Spleen (tissue), 11 donors: ENCODE data around the gene SMARCE1. TPM values are rescaled to one million over a fixed set of nuclear protein-coding genes. Genes with fewer than 3 reads are reported as not detected.
A peak's percentile ranks its signal among the peaks of the same experiment; 100 is the strongest.

ENCODE experiments used
- DNase-seq: peaks from one replicate; pipeline ENCODE4 v3.0.0-alpha.2; 2020
- H3K27ac ChIP-seq, 8 donors: fragments of 200-600 bp; sonication (generic) in 7 of 8; 1 replicate in 4 of 8; 2 replicates in 4 of 8; pipeline versions ENCODE4 v1.5.0 to v1.8.0; 2016 to 2021; ENCODE audit warnings: inconsistent platforms in 4 of 8, mild to moderate bottlenecking in 4 of 8, moderate library complexity in 1 of 8
- H3K27me3 ChIP-seq, 7 donors: fragments of 200-600 bp; sonication (generic) in 6 of 7; replicated peaks in 1 of 7; 1 replicate in 4 of 7; 2 replicates in 3 of 7; pipeline versions ENCODE4 v1.5.0 to v1.8.0; 2016 to 2021; ENCODE audit warnings: inconsistent platforms in 3 of 7, mild to moderate bottlenecking in 1 of 7
- H3K36me3 ChIP-seq, 6 donors: fragments of 200-600 bp; sonication (generic) in 5 of 6; 1 replicate in 4 of 6; 2 replicates in 2 of 6; pipeline versions ENCODE4 v1.5.0 to v1.8.0; 2016 to 2021; ENCODE audit warnings: inconsistent platforms in 2 of 6
- H3K4me1 ChIP-seq, 6 donors: fragments of 200-600 bp; sonication (generic) in 5 of 6; 1 replicate in 3 of 6; 2 replicates in 3 of 6; pipeline versions ENCODE4 v1.5.0 to v1.8.0; 2016 to 2021; ENCODE audit warnings: inconsistent platforms in 3 of 6
- H3K4me3 ChIP-seq, 8 donors: fragments of 200-600 bp; sonication (generic) in 7 of 8; 1 replicate in 4 of 8; 2 replicates in 4 of 8; pipeline versions ENCODE4 v1.5.0 to v1.8.0; 2016 to 2021; ENCODE audit warnings: inconsistent platforms in 4 of 8, mild to moderate bottlenecking in 4 of 8, moderate library complexity in 2 of 8
- H3K9me3 ChIP-seq, 8 donors: fragments of 200-600 bp; sonication (generic) in 7 of 8; 1 replicate in 4 of 8; 2 replicates in 4 of 8; pipeline versions ENCODE4 v1.5.0 to v1.8.0; 2016 to 2021; ENCODE audit warnings: inconsistent platforms in 4 of 8
- POLR2A ChIP-seq, 3 donors: fragments of 450-650 bp; IDR thresholded peaks; one replicate each; pipeline ENCODE4 v1.5.1; 2017; ENCODE audit warnings: antibody characterized with exemption in 3 of 3, mild to moderate bottlenecking in 1 of 3
- POLR2AphosphoS5 ChIP-seq, 3 donors: sonication (generic); formaldehyde crosslinking; IDR thresholded peaks; one replicate each; pipeline ENCODE4 v1.5.1; 2017; ENCODE audit warnings: antibody characterized with exemption in 3 of 3
- WGBS, 5 donors: extraction: QIAGEN DNeasy Blood & Tissue Kit in 3 of 5; methylation state at CpG; one replicate each; pipeline versions ENCODE4 v1.1.5 to v1.1.7; 2013 to 2018; 5-methylcytosine and 5-hydroxymethylcytosine counted together
- intact Hi-C: fragments of 100-400 bp; cut with DNase I; formaldehyde crosslinking; loops from one replicate; pipeline ENCODE4 v1.15.0; 2023; ENCODE audit warnings: low total_unique reads
- polyA plus RNA-seq, 3 donors: library from polyadenylated mRNA; stranded (reverse); fragments of 200-250 nt; gene quantifications; one replicate each; pipeline ENCODE4 v1.2.1, GENCODE V29; 2013
- total RNA-seq, 7 donors: library from RNA; depleted of rRNA in 3 of 7; stranded (reverse); fragments of >200 nt in 3 of 7; fragmentation: NEBNext Ultra II Directional in 4 of 7; extraction: Animal tissue kit (Norgen Biotek cat#: 25700) in 4 of 7; gene quantifications; one replicate each; pipeline versions ENCODE4 v1.1.0 to v1.2.1, GENCODE V29; 2016 to 2021
- TF ChIP-seq, protein P1 (sequence below), 11 experiments: fragments of 200-600 bp in 7 of 11; fragments of 450-650 bp in 4 of 11; sonication (generic) in 4 of 11; IDR thresholded peaks in 8 of 11; conservative IDR thresholded peaks in 3 of 11; 1 replicate in 7 of 11; 2 replicates in 4 of 11; pipeline versions ENCODE4 v1.4.0 to v1.8.0; 2016 to 2021; ENCODE audit warnings: antibody characterized with exemption in 11 of 11, inconsistent platforms in 4 of 11, mild to moderate bottlenecking in 1 of 11
- donor health status: healthy with polysubstance abuse.
- donor health status: DM: no; HTN: no; CAD: no; lungs with moderate emphysema.
- donor health status: DM: no; HTN: no; CAD: no.
- donor health status: Bipolar disorder and iron deficiency.
- donor health status: healthy.
- donor health status: DM: no; HTN: no; CAD: no.
- donor health status: DM: yes; HTN: yes; CAD: no.

SMARCE1 gene
- total and polyA plus RNA-seq, 10 donors, result 74.2 to 126 (median 89.4) TPM

DNA sequence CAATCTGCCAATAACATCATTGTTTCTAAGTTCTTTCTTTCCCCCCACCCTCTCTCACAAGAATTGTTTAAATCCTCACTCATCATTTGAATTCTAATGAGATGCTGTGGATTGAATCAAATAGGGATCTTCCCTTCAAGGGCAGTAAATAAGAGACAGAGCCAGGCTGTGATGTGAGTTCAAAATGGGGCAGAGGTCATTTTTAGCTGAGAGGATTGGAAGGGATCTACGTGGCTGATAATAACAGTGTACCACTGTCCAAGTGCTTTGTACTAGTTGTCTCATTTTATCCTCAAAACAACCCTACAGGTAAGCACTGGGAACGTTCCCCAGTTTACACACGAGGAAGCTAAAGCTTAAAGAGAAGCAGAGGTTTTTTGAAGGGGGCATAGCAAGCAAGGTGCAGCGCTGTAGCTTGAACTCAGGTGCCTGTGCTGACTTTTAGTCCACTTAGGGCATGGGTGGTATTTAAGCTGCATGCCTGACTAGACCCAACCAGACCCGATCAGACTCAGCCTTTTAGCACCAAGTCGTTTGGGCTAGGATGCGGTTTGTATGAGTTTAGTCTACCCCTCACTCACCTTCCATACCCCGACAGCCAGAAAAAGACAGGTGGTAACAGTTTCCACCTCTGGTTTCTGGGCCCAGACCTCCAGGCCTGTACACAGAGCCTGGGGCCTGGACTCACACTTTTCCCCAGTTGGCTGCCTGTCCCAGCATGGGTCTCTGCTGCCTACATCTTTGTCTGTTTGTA, 43.1 kb downstream of the SMARCE1 start:
- H3K4me1 ChIP-seq, result peaks cover 0 to 90% (median 17%) of the 10 kb centered on the region in 6 donors
- WGBS, 5 donors, result 86 to 92% (median 89%) methylated on average over 8 of the region's 8 CpGs
- H3K27ac ChIP-seq, result peak overlapping the region in 4 of 8 donors; percentile 8 to 77 (median 56)
- no peaks in the 10 kb centered on the region for H3K36me3 ChIP-seq
- no peak for DNase-seq
- intact Hi-C loops, result no loop called here
- no peaks in the 10 kb centered on the region for H3K27me3 ChIP-seq
- TF ChIP-seq POLR2AphosphoS5 (IDR thresholded peaks at IDR 0.05) (no peak), POLR2A (IDR thresholded peaks at IDR 0.05) (no peak)
- TF ChIP-seq, protein P1, sequence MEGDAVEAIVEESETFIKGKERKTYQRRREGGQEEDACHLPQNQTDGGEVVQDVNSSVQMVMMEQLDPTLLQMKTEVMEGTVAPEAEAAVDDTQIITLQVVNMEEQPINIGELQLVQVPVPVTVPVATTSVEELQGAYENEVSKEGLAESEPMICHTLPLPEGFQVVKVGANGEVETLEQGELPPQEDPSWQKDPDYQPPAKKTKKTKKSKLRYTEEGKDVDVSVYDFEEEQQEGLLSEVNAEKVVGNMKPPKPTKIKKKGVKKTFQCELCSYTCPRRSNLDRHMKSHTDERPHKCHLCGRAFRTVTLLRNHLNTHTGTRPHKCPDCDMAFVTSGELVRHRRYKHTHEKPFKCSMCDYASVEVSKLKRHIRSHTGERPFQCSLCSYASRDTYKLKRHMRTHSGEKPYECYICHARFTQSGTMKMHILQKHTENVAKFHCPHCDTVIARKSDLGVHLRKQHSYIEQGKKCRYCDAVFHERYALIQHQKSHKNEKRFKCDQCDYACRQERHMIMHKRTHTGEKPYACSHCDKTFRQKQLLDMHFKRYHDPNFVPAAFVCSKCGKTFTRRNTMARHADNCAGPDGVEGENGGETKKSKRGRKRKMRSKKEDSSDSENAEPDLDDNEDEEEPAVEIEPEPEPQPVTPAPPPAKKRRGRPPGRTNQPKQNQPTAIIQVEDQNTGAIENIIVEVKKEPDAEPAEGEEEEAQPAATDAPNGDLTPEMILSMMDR (IDR thresholded peaks at IDR 0.05 in 8 of 11, conservative IDR thresholded peaks at IDR 0.05 in 3 of 11), result no peak
- H3K9me3 ChIP-seq, result no peaks in the 10 kb centered on the region
- H3K4me3 ChIP-seq, result no peak overlapping the region

GRCh38 chr17:40602445-40603443, 44.9 kb downstream of the SMARCE1 start:
- H3K36me3 ChIP-seq, result no peaks in the 10 kb centered on the region
- peak; percentile 66 for DNase-seq
- peak in 1 of 3 donors; percentile 8 for TF ChIP-seq POLR2AphosphoS5 (IDR thresholded peaks at IDR 0.05)
- TF ChIP-seq, protein P1 (IDR thresholded peaks at IDR 0.05 in 8 of 11, conservative IDR thresholded peaks at IDR 0.05 in 3 of 11), result no peak
- 78 to 86% (median 83%) methylated on average over 21 to 22 of the region's 22 CpGs for WGBS, 5 donors
- H3K4me3 ChIP-seq, result no peak overlapping the region
- peak overlapping the region; percentile 27 to 77 (median 53) for H3K27ac ChIP-seq
- no peaks in the 10 kb centered on the region for H3K27me3 ChIP-seq
- intact Hi-C loops, result no loop called here
- H3K9me3 ChIP-seq, result no peaks in the 10 kb centered on the region
- peaks cover 10 to 90% (median 28%) of the 10 kb centered on the region in 6 donors for H3K4me1 ChIP-seq

GRCh38 chr17:40600486-40601046, 47.1 kb downstream of the SMARCE1 start:
- Histone ChIP-seq H3K9me3 (no peaks in the 10 kb centered on the region), H3K4me3 (no peak overlapping the region), H3K36me3 (no peaks in the 10 kb centered on the region), H3K4me1 (peaks cover 15 to 90% (median 38%) of the 10 kb centered on the region in 6 donors), H3K27me3 (no peaks in the 10 kb centered on the region), H3K27ac (peak overlapping the region in 2 of 8 donors; percentile 72 to 90)
- intact Hi-C loops, result no loop called here
- TF ChIP-seq POLR2A (IDR thresholded peaks at IDR 0.05) (no peak), POLR2AphosphoS5 (IDR thresholded peaks at IDR 0.05) (no peak)
- TF ChIP-seq, protein P1 (IDR thresholded peaks at IDR 0.05 in 8 of 11, conservative IDR thresholded peaks at IDR 0.05 in 3 of 11), result no peak
- no peak for DNase-seq
- WGBS, 5 donors, result 77 to 91% (median 82%) methylated on average over 7 to 8 of the region's 8 CpGs
